Activated CD4-positive, alpha-beta T cell treated with anti-CD3 and anti-CD28 coated beads for 4 hours (primary cell): ENCODE data around the gene DIDO1.
"Not testable (repeated sequence)": the region's sequence is repeated elsewhere in the genome, so short reads cannot be mapped to it uniquely, and the experiment has no call there.

Source experiments
- DNase-seq, 2 donors: peaks; one replicate each; pipeline ENCODE4 v3.0.0-alpha.2; 2020

The DIDO1 gene

GRCh38 chr20:62962221-62962879 is 36.0 kb upstream of the DIDO1 start:
- DNase-seq: no peak

- DNase-seq: no peak
Measured at GRCh38 chr20:62961799-62962198, 35.5 kb upstream of the DIDO1 start.

- DNase-seq: no peak
Measured at GRCh38 chr20:62961310-62961783, 35.0 kb upstream of the DIDO1 start.

- not testable (repeated sequence) for DNase-seq
Measured at GRCh38 chr20:62960446-62961309, 34.4 kb upstream of the DIDO1 start.

GRCh38 chr20:62959998-62960436 is 33.7 kb upstream of the DIDO1 start:
- no peak for DNase-seq

GRCh38 chr20:62959101-62959971 is 33.0 kb upstream of the DIDO1 start:
- DNase-seq: no peak

- DNase-seq: no peak
Measured at GRCh38 chr20:62958388-62959100, 32.2 kb upstream of the DIDO1 start.

GRCh38 chr20:62957136-62958117 is 31.1 kb upstream of the DIDO1 start:
- DNase-seq: no peak

GRCh38 chr20:62956387-62957135 is 30.3 kb upstream of the DIDO1 start:
- no peak for DNase-seq

GRCh38 chr20:62955519-62956386 is 29.4 kb upstream of the DIDO1 start:
- no peak for DNase-seq

GRCh38 chr20:62953839-62954703 is 27.8 kb upstream of the DIDO1 start:
- peak; percentile 22 to 52 for DNase-seq

- no peak for DNase-seq
Measured at GRCh38 chr20:62952968-62953838, 26.9 kb upstream of the DIDO1 start.

- DNase-seq: peak; percentile 14 to 26
Measured at GRCh38 chr20:62952373-62952967, 26.2 kb upstream of the DIDO1 start, which contains the start of gene SLC17A9. TSS of gene SLC17A9 (plus strand) at chr20:62952709. CDS start at chr20:62952831, 122 bp downstream.

GRCh38 chr20:62951896-62952372 is 25.6 kb upstream of the DIDO1 start:
- no peak for DNase-seq

- no peak for DNase-seq
Measured at GRCh38 chr20:62951143-62951895, 25.0 kb upstream of the DIDO1 start.

- DNase-seq: no peak
Measured at GRCh38 chr20:62950741-62951140, 24.4 kb upstream of the DIDO1 start.
